Spleen (tissue), 7 donors: ENCODE results near the gene USP49.
A peak's percentile ranks its signal among the peaks of the same experiment; 100 is the strongest.

Experiments
- POLR2A ChIP-seq, 3 donors: fragments of 450-650 bp; IDR thresholded peaks; one replicate each; pipeline ENCODE4 v1.5.1; 2017; ENCODE audit warnings: antibody characterized with exemption in 3 of 3, mild to moderate bottlenecking in 1 of 3
- POLR2AphosphoS5 ChIP-seq, 3 donors: sonication (generic); formaldehyde crosslinking; IDR thresholded peaks; one replicate each; pipeline ENCODE4 v1.5.1; 2017; ENCODE audit warnings: antibody characterized with exemption in 3 of 3
- TF ChIP-seq, protein P1 (sequence below), 11 experiments: fragments of 200-600 bp in 7 of 11; fragments of 450-650 bp in 4 of 11; sonication (generic) in 4 of 11; IDR thresholded peaks in 8 of 11; conservative IDR thresholded peaks in 3 of 11; 1 replicate in 7 of 11; 2 replicates in 4 of 11; pipeline versions ENCODE4 v1.4.0 to v1.8.0; 2016 to 2021; ENCODE audit warnings: antibody characterized with exemption in 11 of 11, inconsistent platforms in 4 of 11, mild to moderate bottlenecking in 1 of 11
- donor health status: DM: no; HTN: no; CAD: no; lungs with moderate emphysema.
- donor health status: DM: no; HTN: no; CAD: no.
- donor health status: DM: no; HTN: no; CAD: no.

DNA sequence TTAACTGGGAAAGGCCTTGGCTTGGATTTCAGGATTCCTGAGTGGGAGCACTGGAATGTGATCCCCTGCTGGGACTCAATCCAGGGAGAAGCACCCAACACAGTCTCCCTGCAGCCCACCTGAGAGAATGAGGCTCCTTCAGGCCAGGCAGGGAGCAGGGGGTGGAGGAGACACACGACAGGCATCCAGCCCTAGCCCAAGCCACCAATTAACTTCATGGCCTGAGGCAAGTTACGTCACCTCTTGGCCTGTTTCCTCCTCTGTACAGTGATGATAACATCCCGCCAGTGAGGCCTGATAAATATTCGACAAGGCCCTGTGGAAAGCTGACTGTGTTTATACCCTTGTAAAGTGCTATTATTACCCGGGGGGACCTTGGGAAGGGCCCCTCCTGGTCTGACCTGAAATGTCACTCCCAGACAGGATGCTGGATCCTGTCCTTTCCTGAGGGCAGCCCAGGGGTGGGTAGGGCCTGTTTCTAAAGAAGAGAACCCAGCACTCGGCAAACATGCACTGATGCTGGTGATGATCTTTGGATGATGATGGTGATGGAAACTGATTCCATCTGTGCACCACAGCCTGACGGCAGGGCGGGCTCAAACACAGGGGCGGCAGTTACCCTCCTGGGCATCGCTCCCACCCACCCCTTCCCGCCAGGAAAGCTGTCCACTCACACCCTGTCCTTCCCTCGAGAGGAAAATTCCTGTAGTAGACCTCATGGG lies 127.9 kb downstream of the USP49 start:
- TF ChIP-seq, protein P1, sequence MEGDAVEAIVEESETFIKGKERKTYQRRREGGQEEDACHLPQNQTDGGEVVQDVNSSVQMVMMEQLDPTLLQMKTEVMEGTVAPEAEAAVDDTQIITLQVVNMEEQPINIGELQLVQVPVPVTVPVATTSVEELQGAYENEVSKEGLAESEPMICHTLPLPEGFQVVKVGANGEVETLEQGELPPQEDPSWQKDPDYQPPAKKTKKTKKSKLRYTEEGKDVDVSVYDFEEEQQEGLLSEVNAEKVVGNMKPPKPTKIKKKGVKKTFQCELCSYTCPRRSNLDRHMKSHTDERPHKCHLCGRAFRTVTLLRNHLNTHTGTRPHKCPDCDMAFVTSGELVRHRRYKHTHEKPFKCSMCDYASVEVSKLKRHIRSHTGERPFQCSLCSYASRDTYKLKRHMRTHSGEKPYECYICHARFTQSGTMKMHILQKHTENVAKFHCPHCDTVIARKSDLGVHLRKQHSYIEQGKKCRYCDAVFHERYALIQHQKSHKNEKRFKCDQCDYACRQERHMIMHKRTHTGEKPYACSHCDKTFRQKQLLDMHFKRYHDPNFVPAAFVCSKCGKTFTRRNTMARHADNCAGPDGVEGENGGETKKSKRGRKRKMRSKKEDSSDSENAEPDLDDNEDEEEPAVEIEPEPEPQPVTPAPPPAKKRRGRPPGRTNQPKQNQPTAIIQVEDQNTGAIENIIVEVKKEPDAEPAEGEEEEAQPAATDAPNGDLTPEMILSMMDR (IDR thresholded peaks at IDR 0.05 in 8 of 11, conservative IDR thresholded peaks at IDR 0.05 in 3 of 11): no peak
- TF ChIP-seq POLR2AphosphoS5 (IDR thresholded peaks at IDR 0.05) (peak; percentile 33 to 58 (median 44)), POLR2A (IDR thresholded peaks at IDR 0.05) (no peak)
